GM21390 (cell line): ENCODE results near the gene NOL9.
A peak's percentile ranks its signal among the peaks of the same experiment; 100 is the strongest.
"Not testable (repeated sequence)": the region's sequence is repeated elsewhere in the genome, so short reads cannot be mapped to it uniquely, and the experiment has no call there.

Experiments used
- ATAC-seq: cut with Tn5 transposase; IDR thresholded peaks from one replicate; pipeline ENCODE4 v1.9.1; 2021; ENCODE audit not compliant: unreplicated experiment

NOL9 gene

DNA sequence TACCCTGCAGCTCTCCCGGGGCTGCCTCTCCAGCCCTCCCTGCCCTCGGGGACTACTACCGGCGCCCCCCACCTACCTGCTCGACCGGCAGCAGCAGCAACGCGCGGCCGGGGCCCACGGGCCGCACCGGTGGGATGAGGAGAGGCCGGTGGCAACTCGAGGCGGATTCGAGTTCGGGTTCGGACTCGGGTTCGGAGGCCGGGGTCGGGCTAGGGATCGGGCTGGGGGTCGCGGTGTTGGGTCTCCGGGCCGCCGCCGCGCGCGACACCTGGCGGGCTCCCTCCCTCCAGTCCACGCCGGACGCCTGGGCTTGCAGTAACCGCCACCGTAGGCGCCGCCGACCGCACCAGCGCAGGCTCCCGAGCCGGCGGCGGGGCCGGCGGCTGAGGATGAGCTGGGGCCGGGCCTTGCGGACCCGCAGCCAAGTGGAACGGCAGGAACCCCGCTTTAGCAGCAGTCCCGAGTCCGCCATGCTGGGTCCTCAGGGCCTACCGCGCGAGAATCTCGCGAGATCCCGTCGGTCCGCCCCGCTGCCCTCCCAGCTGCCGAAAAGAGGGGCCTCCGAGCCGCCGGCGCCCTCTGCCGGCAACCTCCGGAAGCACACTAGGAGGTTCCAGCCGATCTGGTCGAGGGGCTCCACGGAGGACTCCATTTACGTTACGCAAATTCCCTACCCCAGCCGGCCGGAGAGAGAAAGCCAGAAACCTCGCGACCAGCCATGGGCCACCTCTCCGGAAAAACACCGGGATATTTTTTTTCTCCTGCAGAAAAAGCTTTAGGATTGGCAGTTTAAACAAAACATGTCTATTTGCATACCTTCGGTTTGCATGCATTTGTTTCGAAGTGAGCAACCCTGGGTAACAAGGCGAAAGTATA is at the start of gene NOL9:
TSS of gene NOL9 (minus strand) at position 483 of the 876 bp plus-strand sequence. CDS start at position 472, 11 bp downstream.
- ATAC-seq, result peak; percentile 92

DNA sequence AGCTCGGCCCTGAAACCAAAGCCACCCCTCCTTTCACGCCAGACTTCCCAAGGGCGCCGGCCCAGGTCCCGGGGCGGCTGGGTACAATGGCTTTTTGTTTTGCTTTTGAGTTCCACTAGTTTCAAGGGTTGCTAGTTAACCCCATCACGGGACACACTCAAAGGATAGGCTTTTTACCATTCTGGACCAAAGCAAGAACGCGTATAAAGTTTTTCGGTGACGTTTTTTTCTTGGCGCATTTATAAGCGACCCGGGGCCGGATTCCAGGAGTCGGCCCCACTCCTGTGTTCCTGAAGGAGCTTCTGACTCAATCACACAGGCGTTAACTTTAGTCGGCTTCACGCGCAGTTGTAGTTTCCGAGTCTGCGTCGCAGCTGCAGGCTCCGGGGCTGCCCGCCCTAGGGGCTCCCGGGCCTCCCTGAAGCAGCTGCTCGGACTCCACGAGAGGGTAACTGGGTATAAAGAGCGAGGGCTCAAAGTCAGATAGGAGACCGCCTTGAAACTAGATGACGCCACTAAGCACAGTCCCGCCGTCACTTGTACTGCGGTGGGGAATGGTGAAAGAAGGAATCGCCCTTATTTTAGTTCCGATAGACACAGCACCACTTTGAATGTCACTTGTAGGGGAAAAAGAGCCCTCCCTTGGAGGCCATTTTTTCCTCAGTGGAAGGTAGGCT is 49.1 kb upstream of the NOL9 start:
- peak; percentile 16 for ATAC-seq

DNA sequence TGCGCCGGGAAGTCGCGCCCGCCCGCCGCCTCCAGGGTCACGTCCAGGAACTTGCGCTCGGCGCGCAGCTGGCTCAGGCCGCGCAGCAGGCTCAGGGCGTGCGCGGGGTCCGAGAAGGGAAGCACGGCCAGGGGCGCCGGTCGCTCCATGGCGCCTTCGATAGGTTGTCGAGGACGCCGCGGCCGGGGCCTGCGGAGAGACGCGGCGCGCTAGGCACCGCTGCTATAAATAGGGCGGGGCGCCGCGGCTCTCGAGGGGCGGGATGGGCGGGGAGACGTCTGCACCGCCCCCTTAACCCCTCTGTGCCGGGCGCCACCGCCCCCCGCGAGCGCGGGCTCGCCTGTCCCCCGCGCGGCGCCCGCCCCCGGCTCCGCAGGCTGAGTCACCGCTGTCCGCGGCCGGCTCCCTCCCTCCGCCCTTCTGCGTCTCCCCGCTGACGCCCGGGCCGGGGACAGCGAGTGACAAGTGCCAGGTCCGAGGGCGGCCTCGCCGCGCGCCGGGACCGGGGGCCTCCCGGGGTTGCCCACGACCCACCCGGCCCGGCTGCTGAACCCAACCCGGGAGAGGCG is 48.4 kb upstream of the NOL9 start, which contains the start of gene KLHL21:
TSS of gene KLHL21 (minus strand) at position 201 of the 569 bp plus-strand sequence. CDS start at position 149, 52 bp downstream.
- ATAC-seq, result peak; percentile 48

DNA sequence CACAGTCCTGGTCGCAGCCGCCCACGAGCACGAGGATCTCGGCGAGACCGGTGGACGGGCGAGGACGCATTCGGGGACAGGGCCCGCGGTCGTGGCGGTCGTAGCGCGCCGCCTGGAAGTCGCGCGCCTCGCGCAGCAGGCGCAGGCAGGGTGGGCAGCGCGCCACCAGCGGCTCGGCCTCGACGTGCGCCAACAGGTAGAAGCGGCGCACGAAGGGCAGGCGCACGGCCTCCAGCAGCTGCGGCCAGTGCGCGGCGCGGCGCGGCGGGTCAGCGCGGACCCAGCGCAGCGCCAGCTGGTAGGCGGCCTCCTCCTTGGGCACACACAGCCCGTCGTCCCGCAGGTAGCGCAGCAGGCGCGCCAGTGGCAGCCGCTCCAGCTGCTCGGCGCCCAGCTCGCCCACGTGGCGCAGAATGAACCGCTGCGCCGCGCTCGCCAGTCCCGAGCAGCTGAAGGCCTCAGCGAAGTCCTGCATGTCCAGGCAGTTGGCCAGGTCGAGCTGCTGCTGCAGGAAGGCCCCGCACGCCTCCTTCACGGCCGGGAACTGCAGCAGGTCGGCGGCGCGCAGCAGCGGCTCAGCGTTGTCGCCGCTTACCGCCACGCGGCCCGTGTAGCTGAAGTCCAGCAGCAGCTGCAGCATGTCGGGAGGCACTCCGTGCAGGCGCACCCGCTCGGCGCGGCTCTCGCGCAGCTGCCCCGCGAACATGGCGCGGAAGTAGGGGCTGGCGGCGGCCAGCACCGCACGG is 47.8 kb upstream of the NOL9 start:
- ATAC-seq, result peak; percentile 35

DNA sequence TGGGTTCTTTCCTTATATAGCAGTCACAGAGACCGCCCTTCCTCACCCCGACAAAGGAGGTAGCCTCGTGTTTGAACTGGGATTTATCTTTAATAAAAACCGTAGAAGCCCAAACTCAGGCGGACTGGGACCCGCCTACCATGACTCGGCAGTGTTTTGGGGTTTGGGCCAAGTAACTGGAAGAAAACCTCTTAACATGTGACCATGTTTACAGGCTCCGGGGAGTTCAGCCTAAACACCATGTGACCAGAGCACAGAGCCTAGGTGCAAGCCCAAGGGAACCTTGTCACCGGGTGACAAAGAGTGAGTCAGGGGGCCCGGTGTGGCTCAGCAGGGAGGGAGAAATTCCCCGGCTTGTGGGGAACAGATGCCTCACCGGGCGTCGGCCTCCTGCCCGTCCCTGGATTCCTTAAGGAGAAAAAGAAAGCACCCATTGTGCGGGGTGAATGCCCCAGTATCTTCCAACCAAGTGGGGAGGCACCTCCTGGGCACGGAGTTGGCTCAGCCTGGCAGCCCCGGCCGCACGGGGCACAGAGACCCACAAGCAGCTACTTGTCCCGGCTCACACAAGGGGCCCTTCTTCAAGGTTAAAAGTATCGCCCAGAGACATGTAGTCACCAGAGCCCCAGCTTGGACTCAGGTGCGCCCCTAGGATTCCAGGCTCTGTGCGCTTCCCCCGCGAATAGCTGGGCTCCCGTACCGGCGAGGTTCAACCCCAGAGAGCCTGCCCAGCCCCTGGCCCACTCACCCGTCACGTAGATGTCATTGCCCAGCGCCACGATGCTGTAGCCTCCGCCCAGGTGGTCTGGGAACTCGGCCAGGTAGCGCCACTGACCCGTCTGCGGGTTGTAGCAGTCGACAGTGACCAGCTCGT is 47.0 kb upstream of the NOL9 start:
- ATAC-seq, result peak; percentile 31

DNA sequence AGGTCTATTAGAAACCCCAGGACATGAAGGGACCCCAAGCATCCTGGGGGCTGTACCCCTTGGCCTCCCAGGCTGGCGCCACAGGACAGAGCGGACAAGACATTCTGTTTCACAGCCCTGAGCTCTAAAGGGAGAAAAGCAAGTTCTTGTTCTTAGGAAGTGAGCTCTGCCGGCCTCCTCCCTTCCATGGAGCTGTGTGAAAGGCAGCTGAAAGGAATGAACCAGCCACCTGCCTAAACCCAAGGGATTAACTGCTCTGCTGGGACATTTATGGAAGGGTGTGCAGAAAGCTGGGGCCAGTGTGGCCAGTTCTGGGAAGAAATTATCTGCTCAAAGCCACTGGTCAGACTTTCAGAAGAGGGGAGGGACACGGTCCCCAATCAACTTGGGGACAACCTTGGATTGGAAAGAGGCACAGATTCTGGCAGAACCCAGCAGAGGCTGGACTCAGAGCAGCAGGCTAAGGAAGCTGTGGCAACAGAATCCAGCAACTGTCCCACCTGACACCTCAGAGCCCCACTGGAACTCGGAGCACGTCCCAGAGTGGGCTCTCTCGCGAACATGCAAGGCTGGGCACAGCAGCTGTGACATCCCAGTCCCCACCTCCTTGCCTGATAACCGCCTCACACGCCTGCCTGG is 46.2 kb upstream of the NOL9 start:
- peak; percentile 2 for ATAC-seq

DNA sequence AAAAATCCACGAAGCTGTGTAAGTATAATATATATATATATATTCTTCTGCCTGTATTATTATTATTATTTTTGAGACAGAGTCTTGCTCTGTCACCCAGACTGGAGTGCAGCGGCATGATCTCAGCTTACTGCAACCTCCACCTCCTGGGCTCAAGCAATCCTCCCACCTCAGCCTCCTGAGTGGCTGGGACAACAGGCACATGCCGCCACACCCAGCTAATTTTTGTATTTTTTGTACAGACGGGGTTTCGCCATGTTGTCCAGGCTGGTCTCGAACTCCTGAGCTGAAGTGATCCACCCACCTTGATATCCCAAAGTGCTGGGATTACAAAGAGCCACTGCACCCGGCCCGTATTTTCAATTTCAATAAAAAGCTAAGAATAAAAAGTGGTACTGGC is 45.7 kb upstream of the NOL9 start:
- not testable (repeated sequence) for ATAC-seq

DNA sequence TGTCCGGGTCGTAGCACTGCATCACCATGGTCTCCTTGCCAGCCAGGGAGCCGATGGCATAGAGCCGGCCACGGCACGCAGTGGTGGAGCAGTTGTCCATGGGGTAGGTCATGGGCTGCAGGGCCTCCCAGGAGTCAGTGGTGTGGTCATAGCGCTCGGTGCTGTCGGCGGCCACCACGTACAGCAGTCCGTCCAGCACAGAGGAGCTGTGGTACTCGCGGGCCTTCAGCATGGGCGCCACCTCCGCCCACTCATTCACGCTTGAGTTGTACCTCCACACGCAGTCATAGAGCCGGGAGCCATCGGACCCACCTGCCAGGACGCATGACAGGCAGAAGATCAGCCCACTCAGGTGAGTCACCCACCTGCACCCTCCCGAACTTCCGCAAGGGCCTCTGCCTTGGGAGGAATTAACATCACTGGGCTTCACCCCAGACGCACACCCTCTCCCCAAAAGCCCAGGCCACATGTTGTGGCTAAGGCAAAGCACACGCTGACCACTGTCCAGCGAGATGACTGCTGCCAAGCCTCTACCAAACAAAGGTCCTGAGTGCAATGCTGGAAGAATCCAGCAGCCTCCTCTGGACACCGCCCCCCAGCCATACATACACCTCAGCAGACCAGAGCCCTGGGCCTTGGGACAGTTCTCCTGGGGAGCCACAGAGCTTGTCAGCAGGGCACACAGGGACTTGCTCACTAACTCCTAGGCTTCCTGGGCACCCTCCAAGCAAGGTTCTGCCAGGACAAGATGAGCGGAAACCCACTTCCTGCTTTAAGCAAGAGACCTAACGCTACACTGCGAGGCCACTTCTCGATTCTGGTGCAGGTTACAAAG is 45.0 kb upstream of the NOL9 start:
- ATAC-seq, result no peak

DNA sequence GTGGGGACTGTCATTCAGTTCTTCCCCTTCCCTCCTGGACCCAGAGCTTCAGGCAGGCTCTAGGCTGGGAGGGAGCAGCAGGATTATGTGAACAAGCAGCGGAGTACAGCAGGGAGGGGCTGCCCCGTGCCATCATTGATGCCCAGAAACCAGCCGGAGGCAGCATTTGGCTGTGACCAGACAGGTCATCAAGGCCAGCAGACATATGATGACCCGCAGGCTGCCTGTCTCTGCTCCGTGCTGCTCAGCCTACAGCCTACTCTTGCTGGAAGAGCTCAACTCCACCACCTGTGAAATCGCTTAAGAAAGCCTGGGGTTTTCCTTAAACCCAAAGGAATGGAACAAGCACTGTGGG is 43.4 kb upstream of the NOL9 start:
- ATAC-seq, result no peak

DNA sequence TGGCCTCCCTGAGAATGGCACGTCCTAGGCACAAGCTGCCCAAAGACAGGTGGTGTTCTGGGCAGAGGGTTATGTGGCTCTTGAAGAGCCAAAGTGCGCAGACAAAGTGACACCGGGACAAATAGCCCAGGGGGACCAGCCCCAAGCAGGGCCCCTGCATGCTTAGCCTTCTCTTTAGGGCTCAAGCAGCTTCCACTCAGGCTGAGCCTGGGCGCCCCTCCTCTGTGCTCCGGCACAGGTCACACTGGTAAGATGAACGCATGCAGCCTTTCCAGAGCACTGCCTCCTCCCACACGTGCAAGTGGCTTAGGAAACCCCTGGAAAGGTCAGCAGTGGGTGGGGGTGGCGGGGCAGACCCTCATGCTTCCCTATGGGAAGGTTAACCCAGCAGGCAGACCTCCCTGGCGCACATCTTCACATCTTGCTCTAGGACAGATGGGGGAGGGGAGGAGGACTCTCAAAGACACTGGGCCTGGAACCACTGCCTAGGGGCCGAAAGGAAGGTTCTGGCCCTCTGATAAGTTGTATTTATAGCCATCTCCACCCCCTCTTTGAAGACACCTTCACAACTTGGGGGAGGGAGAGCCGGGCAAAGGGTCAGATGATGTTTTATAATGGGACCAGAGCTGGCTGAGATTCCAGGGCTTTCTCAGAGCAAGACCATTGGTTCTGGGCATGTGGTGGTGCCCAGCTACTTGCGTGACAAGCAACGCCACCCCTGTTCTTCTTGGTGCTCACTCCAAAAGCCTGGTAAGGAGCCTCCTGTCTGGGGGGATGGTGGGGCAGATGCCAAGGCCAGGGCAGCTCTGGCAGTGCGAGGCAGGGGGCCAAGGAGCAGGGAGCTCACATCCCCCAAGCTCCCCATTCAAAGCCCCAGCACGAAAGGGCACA is 42.8 kb upstream of the NOL9 start:
- ATAC-seq, result no peak

DNA sequence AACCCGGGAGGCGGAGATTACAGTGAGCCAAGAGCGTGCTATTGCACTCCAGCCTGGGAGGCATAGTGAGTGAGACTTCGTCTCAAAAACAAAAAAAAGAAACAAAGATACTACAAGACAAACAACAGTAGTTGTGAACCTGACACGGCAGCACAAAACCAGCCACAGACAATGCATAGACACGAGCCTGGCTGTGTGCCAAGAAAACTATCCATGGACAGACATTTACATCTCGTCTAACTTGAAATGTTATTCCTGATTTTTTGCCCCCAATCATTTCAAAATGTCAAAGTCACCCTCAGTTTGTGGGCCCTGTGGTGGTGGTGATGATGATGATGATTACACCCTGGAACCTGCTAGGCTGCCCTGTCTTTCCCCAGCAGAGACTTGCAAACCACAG is 42.0 kb upstream of the NOL9 start:
- ATAC-seq, result no peak

DNA sequence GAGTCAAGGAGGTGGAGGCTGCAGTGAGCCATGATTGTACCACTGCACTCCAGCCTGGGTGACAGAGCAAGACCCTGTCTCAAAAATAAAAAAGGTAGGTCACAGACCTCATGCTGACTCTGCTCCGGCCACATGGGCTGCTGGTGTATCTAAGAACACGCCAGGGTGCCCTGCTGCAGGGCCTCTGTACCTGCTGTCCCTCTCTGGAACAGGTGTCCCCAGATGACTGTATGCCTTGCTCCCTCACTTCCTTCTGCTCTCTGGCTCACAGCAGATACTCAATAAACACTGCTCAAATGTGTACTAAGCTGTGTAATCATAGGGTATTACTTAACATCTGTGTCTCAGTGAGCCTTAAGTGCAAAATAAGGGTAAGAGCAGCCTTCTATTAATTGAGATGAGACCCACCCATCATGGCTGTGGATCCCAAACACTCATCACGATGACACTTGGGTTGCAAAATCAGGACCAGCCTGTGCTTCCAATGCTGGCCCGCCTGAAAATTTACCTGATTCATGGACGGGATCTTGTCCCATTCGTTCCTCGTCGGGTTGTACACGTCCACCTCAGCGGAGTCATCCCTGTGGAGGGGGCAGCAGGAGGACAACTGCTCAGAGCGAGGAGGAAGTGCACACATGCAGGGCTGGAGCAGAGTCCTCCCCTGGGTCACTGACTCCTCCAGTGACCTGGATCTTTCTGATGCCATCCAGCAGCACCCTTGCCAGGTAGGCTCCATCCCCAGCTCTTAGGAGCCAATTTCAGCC is 40.8 kb upstream of the NOL9 start:
- ATAC-seq, result no peak

DNA sequence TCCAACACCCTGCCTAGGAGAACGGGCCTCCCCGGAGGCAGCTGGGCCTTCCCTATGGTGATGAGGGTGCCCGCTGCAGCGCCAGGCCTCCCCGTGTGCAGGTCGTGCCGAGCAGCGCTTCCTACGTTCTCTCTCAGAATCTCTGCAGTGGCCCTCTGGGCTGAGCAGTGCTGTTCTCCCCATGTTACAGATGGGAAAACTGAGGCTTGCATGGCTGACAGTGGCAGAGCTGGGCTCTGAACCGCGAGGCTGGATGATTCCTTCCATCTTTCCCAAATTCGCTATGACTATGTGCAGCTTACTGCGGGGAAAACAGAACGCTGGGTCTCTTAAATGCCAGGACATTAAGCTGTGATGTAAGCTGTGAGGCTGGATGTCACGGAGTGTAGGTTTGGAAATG is 39.5 kb upstream of the NOL9 start:
- ATAC-seq, result no peak

DNA sequence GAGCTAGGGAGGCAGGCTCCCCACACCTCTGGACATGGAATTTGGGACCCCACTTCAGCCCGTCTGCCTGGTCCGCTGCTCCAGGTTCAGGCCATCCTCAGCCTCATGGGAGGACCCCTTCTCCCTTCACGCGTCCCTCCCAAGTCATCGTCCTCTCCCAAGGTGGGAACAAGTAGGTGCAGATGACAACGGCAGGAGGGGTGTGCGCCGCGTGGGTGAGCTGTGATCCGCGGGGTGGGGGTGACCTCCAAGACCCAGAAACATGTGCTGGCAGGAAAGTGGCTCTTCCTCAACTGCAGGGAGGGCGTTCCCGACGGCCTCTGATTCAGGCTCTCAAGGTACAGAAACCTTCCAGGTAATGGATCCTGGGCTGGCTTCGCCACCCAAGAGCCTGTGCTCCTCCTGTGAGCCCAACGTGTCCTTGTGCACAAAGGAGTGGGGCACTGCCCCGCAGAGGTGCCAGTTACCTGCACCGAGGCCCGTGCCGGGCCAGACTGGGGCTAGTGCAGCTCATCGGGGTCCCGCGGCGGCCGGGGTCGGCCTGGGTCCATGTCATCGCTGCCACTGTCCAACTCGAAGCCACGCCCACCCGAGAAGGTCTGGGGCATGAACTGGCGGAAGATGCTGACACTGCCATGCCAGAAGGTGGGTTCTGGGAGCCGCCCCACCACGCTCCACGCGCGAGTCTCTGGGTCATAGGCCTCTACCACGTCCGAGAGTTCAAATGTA is 38.7 kb upstream of the NOL9 start:
- ATAC-seq, result no peak

DNA sequence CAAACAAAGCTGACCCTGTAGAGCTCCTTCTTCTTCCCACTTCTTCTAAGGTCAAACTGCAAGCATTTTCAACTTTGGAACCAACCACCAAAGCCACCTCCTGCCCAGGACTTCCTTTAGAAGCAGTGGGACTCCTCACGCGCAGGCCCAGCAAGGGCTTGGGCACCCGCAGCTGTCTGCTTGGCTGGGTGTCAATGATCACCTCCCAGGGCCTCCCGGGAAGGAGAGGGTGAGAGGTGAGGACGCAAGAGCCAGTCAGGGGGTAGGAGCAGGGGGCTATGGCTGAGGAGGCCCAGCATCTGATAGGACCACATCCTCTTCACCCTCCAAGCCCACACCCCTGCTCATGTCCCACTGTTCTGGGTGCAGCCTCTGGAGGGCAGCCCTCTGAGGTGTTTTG is 38.1 kb upstream of the NOL9 start:
- no peak for ATAC-seq

DNA sequence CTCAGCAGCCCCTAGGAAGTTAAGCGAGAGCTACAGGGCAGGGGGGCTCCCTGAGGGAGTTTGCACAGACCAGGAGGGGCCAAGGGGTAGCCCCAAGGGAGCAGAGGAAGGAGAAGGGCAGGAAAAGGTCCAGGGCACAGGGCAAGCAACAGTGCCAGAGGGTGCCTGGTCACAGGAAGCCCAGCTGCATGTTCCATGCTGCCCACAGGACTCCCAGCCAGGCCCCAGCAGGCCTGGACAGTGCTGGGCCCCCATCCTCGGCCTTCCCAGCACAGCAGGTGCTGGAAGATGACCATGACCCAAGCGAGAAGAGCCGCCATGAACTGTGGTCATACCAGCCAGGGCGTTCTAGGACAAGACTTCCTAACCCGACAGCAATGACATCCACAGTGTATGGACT is 37.3 kb upstream of the NOL9 start:
- ATAC-seq, result no peak

DNA sequence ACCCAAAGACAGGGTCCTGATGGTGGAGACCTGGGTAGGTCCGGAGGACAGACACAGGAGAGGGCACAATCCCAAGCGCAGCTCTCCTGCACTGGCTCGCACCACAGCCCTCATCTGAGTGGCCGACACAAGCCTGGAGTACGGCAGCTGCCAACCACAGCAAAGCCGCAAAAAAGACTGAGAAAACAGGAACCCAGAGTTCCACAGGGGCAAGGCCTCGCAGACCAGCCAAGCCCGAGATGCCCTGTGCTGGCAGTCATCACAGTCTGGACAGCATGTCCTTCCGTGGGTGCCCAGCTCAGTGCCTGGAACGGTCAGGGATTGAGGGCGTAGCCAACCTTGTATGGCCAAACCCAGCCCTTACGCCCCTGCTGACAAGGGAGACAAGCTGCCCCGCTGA is 36.9 kb upstream of the NOL9 start:
- no peak for ATAC-seq
